HepG2 (cell line): ENCODE data around the gene SNUPN. TPM values are rescaled to one million over a fixed set of nuclear protein-coding genes. Genes with fewer than 3 reads are reported as not detected.
A peak's percentile ranks its signal among the peaks of the same experiment; 100 is the strongest.

Experiments
- KDM5B ChIP-seq: sonication (generic); formaldehyde crosslinking; IDR thresholded peaks from 2 replicates; pipeline ENCODE4 v1.4.0; 2020; ENCODE audit warnings: missing genetic modification reagents, mild to moderate bottlenecking, borderline replicate concordance
- NRL ChIP-seq: sonication (generic); formaldehyde crosslinking; IDR thresholded peaks from 2 replicates; pipeline ENCODE4 v1.5.0; 2020; ENCODE audit warnings: missing genetic modification reagents, mild to moderate bottlenecking, moderate library complexity, borderline replicate concordance
- SMAD1 ChIP-seq: sonication (generic); formaldehyde crosslinking; IDR thresholded peaks from 2 replicates; pipeline ENCODE4 v1.4.0; 2020; ENCODE audit warnings: missing genetic modification reagents, low read depth, mild to moderate bottlenecking, borderline replicate concordance
- ZNF383 ChIP-seq: sonication (generic); formaldehyde crosslinking; IDR thresholded peaks from 2 replicates; pipeline ENCODE4 v1.4.0; 2020; ENCODE audit warnings: missing genetic modification reagents, mild to moderate bottlenecking, borderline replicate concordance
- ZNF784 ChIP-seq: sonication (generic); formaldehyde crosslinking; IDR thresholded peaks from 2 replicates; pipeline ENCODE4 v1.5.1; 2020; ENCODE audit warnings: missing genetic modification reagents, mild to moderate bottlenecking, borderline replicate concordance
- polyA plus RNA-seq, 8 experiments: library from polyadenylated mRNA; depleted of rRNA in 3 of 8; stranded (reverse) in 7 of 8; unstranded in 1 of 8; fragments of >200 nt; fragmentation: Illumina TruSeq in 4 of 8; extraction: Trizol in 4 of 8; gene quantifications; 2 replicates each; pipeline versions ENCODE4 v1.2.1 to v1.2.3, GENCODE V29; 2011 to 2016; ENCODE audit warnings: low read depth in 4 of 8, missing spikeins in 1 of 8, mixed read lengths in 1 of 8; ENCODE audit not compliant: insufficient read depth in 1 of 8
- total RNA-seq, 5 experiments: library from RNA; depleted of rRNA; stranded (reverse); fragments of >200 nt; fragmentation: Illumina TruSeq; extraction: Trizol; gene quantifications; 2 replicates each; pipeline ENCODE4 v1.2.3, GENCODE V29; 2016; ENCODE audit warnings: low read depth in 1 of 5
- TF ChIP-seq, protein P1 (sequence below): sonication (generic); formaldehyde crosslinking; IDR thresholded peaks from 2 replicates; pipeline ENCODE4 v1.4.0; 2020; ENCODE audit warnings: missing genetic modification reagents

SNUPN gene
- total and polyA plus RNA-seq, 2 of the 13 experiments (the other 11 are each of a cell fraction or from before 2014, with no cell fraction given): 9.0 to 16.4 TPM

- TF ChIP-seq, protein P1, sequence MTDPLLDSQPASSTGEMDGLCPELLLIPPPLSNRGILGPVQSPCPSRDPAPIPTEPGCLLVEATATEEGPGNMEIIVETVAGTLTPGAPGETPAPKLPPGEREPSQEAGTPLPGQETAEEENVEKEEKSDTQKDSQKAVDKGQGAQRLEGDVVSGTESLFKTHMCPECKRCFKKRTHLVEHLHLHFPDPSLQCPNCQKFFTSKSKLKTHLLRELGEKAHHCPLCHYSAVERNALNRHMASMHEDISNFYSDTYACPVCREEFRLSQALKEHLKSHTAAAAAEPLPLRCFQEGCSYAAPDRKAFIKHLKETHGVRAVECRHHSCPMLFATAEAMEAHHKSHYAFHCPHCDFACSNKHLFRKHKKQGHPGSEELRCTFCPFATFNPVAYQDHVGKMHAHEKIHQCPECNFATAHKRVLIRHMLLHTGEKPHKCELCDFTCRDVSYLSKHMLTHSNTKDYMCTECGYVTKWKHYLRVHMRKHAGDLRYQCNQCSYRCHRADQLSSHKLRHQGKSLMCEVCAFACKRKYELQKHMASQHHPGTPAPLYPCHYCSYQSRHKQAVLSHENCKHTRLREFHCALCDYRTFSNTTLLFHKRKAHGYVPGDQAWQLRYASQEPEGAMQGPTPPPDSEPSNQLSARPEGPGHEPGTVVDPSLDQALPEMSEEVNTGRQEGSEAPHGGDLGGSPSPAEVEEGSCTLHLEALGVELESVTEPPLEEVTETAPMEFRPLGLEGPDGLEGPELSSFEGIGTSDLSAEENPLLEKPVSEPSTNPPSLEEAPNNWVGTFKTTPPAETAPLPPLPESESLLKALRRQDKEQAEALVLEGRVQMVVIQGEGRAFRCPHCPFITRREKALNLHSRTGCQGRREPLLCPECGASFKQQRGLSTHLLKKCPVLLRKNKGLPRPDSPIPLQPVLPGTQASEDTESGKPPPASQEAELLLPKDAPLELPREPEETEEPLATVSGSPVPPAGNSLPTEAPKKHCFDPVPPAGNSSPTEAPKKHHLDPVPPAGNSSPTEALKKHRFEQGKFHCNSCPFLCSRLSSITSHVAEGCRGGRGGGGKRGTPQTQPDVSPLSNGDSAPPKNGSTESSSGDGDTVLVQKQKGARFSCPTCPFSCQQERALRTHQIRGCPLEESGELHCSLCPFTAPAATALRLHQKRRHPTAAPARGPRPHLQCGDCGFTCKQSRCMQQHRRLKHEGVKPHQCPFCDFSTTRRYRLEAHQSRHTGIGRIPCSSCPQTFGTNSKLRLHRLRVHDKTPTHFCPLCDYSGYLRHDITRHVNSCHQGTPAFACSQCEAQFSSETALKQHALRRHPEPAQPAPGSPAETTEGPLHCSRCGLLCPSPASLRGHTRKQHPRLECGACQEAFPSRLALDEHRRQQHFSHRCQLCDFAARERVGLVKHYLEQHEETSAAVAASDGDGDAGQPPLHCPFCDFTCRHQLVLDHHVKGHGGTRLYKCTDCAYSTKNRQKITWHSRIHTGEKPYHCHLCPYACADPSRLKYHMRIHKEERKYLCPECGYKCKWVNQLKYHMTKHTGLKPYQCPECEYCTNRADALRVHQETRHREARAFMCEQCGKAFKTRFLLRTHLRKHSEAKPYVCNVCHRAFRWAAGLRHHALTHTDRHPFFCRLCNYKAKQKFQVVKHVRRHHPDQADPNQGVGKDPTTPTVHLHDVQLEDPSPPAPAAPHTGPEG (CRISPR knock-in tag): no peak
- TF ChIP-seq KDM5B (CRISPR knock-in tag) (peak; percentile 27; the same call in 1 of the 2 replicates), SMAD1 (CRISPR knock-in tag) (no peak), NRL (CRISPR knock-in tag) (no peak), ZNF784 (CRISPR knock-in tag) (no peak), ZNF383 (CRISPR knock-in tag) (no peak)
These were observed 48.1 kb upstream of the SNUPN start (continued) for GRCh38 chr15:75673426-75674235.
